GM12874 (cell line): ENCODE measurements around the gene SCPEP1.

Experiments used
- CTCF ChIP-seq: IDR thresholded peaks from 2 replicates; pipeline ENCODE4 v1.5.1; 2011; ENCODE audit warnings: low read depth, mild to moderate bottlenecking, control low read depth, low read length, moderate library complexity; ENCODE audit not compliant: insufficient read depth

Gene SCPEP1

DNA sequence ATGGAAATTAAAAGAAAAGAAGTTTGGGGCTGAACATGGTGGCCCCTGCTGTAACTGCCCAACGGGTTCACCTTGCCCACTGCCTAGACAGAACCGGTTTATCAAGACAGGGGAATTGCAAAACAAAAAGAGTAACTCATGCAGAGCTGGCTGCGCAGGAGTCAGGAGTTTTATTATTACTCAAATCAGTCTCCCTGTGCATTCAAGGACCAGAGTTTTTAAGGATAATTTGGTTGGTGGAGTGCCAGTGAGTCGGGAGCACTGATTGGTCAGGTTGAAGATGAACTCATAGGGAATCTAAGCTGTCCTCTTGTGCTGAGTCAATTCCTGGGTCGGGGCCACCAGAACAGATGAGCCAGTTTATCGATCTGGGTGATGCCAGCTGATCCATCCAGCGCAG, 4.4 kb upstream of the SCPEP1 start:
- no peak for TF ChIP-seq CTCF

DNA sequence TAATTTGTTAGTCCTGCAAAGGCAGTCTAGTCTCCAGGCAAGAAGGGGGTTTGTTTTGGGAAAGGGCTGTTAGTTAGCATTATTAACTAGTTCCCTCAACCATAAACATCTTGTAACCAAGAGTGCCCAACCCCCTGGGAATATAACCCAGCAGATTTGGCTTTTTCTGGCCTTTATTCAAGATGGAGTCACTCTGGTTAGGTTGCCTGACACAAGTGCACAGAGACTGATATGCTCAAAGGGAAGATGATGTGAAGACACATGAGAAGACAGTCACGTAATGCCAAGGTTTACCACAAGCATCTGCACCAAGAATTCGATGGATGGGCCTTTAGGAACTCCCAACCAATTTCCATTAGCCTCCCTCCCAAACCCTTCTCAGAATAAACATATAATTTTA, 3.9 kb upstream of the SCPEP1 start:
- TF ChIP-seq CTCF = no peak

- TF ChIP-seq CTCF = no peak
These were observed 2.3 kb upstream of the SCPEP1 start for GRCh38 chr17:56975656-56976055.

GRCh38 chr17:56976941-56977608, 856 bp upstream of the SCPEP1 start:
- no peak for TF ChIP-seq CTCF

- TF ChIP-seq CTCF = no peak
These were observed 635 bp downstream of the SCPEP1 start for GRCh38 chr17:56978441-56979090.

DNA sequence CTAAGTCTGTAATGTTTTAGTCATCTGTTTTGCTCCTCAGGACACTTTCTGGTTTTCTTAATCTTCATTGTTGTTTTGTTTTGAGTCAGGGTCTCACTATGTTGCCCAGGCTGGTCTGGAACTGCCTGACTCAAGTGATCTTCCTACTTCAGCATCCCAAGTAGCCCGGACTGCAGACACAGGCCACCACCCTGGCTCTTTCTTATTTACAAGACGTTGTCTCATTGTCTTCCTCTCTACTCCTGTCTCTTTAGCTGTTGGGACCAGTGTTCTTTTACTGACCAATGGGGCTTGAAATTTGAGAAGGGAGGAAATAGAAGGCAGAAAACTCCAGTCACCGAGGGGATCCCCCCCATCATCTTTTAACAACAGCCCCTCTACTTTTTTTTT, 1.2 kb downstream of the SCPEP1 start:
- no peak for TF ChIP-seq CTCF

- TF ChIP-seq CTCF = no peak
These were observed 4.4 kb downstream of the SCPEP1 start for GRCh38 chr17:56982312-56982711.
